HepG2 (cell line): ENCODE measurements around the gene PSME3IP1. TPM values are rescaled to one million over a fixed set of nuclear protein-coding genes. Genes with fewer than 3 reads are reported as not detected.

Source experiments
- CREB1 ChIP-seq, 2 experiments: fragments of 450-650 bp in 1 of 2; IDR thresholded peaks; 2 replicates each; pipeline ENCODE4 v1.6.1; 2016 to 2017; ENCODE audit warnings: control low read depth in 1 of 2, mild to moderate bottlenecking in 1 of 2, missing compliant biosample characterization in 1 of 2, missing genetic modification characterization in 1 of 2
- DNMT1 ChIP-seq: sonication (generic); formaldehyde crosslinking; IDR thresholded peaks from 2 replicates; pipeline ENCODE4 v1.5.1; 2020; ENCODE audit warnings: mild to moderate bottlenecking, missing genetic modification reagents
- EHMT2 ChIP-seq: fragments of 200-600 bp; sonication (generic); IDR thresholded peaks from 2 replicates; pipeline ENCODE4 v1.7.0; 2017; ENCODE audit warnings: antibody characterized with exemption, low read depth, low read length, borderline replicate concordance
- JARID2 ChIP-seq: sonication (generic); formaldehyde crosslinking; IDR thresholded peaks from 2 replicates; pipeline ENCODE4 v1.8.1; 2023; ENCODE audit warnings: missing genetic modification reagents, inconsistent platforms; ENCODE audit not compliant: insufficient replicate concordance
- MAFK ChIP-seq, 2 experiments: IDR thresholded peaks in 1 of 2; conservative IDR thresholded peaks in 1 of 2; 2 replicates each; pipeline ENCODE4 v1.6.1; 2011; ENCODE audit warnings: improper control_type of control experiment in 2 of 2, low read length in 2 of 2
- MBNL3 ChIP-seq: fragments of 250-450 bp; sonication (Bioruptor Pico); conservative IDR thresholded peaks from 2 replicates; pipeline ENCODE4 v1.8.0; 2022; ENCODE audit warnings: mild to moderate bottlenecking, inconsistent platforms
- NR1H2 ChIP-seq: sonication (generic); formaldehyde crosslinking; IDR thresholded peaks from 2 replicates; pipeline ENCODE4 v1.8.1; 2022; ENCODE audit warnings: low read depth, missing genetic modification reagents, borderline replicate concordance
- TARDBP ChIP-seq: sonication (generic); formaldehyde crosslinking; IDR thresholded peaks from 2 replicates; pipeline ENCODE4 v1.8.0; 2022; ENCODE audit warnings: mild to moderate bottlenecking, missing genetic modification reagents
- ZBTB20 ChIP-seq: sonication (generic); formaldehyde crosslinking; IDR thresholded peaks from 2 replicates; pipeline ENCODE4 v1.8.1; 2023; ENCODE audit warnings: missing genetic modification reagents, low read depth, mild to moderate bottlenecking, borderline replicate concordance
- ZFYVE20 ChIP-seq: sonication (generic); formaldehyde crosslinking; IDR thresholded peaks from 2 replicates; pipeline ENCODE4 v1.8.0; 2023; ENCODE audit warnings: low read depth, mild to moderate bottlenecking, moderate library complexity, missing genetic modification reagents, borderline replicate concordance
- ZNF17 ChIP-seq: sonication (generic); formaldehyde crosslinking; IDR thresholded peaks from 2 replicates; pipeline ENCODE4 v1.5.0; 2020; ENCODE audit warnings: mild to moderate bottlenecking, missing genetic modification reagents
- ZNF232 ChIP-seq: sonication (generic); formaldehyde crosslinking; IDR thresholded peaks from 2 replicates; pipeline ENCODE4 v1.4.0; 2020; ENCODE audit warnings: missing genetic modification reagents, borderline replicate concordance
- ZNF282 ChIP-seq: fragments of 450-650 bp; IDR thresholded peaks from 2 replicates; pipeline ENCODE4 v1.6.1; 2018; ENCODE audit not compliant: partially characterized antibody
- ZNF816 ChIP-seq: sonication (generic); formaldehyde crosslinking; IDR thresholded peaks from 2 replicates; pipeline ENCODE4 v1.8.0; 2022; ENCODE audit warnings: missing genetic modification reagents, mild to moderate bottlenecking, borderline replicate concordance
- polyA plus RNA-seq, 8 experiments: library from polyadenylated mRNA; depleted of rRNA in 3 of 8; stranded (reverse) in 7 of 8; unstranded in 1 of 8; fragments of >200 nt; fragmentation: Illumina TruSeq in 4 of 8; extraction: Trizol in 4 of 8; gene quantifications; 2 replicates each; pipeline versions ENCODE4 v1.2.1 to v1.2.3, GENCODE V29; 2011 to 2016; ENCODE audit warnings: low read depth in 4 of 8, missing spikeins in 1 of 8, mixed read lengths in 1 of 8; ENCODE audit not compliant: insufficient read depth in 1 of 8
- total RNA-seq, 5 experiments: library from RNA; depleted of rRNA; stranded (reverse); fragments of >200 nt; fragmentation: Illumina TruSeq; extraction: Trizol; gene quantifications; 2 replicates each; pipeline ENCODE4 v1.2.3, GENCODE V29; 2016; ENCODE audit warnings: low read depth in 1 of 5
- TF ChIP-seq, protein P1 (sequence below): sonication (generic); formaldehyde crosslinking; IDR thresholded peaks from 2 replicates; pipeline ENCODE4 v1.8.0; 2022; ENCODE audit warnings: missing genetic modification reagents, mild to moderate bottlenecking, borderline replicate concordance
- TF ChIP-seq, protein P2 (sequence below): sonication (generic); formaldehyde crosslinking; IDR thresholded peaks from 2 replicates; pipeline ENCODE4 v1.5.0; 2020; ENCODE audit warnings: mild to moderate bottlenecking, missing genetic modification reagents
- TF ChIP-seq, protein P3 (sequence below): sonication (generic); formaldehyde crosslinking; IDR thresholded peaks from 2 replicates; pipeline ENCODE4 v1.5.0; 2020; ENCODE audit warnings: missing genetic modification reagents
- TF ChIP-seq, protein P4 (sequence below): fragments of 450-650 bp; IDR thresholded peaks from 2 replicates; pipeline ENCODE4 v1.6.1; 2016
- TF ChIP-seq, protein P5 (sequence below): sonication (generic); formaldehyde crosslinking; IDR thresholded peaks from 2 replicates; pipeline ENCODE4 v1.5.0; 2020; ENCODE audit warnings: missing genetic modification reagents

PSME3IP1 gene
- total and polyA plus RNA-seq, 2 of the 13 experiments (the other 11 are each of a cell fraction or from before 2014, with no cell fraction given) = 90.8 to 99.8 TPM

DNA sequence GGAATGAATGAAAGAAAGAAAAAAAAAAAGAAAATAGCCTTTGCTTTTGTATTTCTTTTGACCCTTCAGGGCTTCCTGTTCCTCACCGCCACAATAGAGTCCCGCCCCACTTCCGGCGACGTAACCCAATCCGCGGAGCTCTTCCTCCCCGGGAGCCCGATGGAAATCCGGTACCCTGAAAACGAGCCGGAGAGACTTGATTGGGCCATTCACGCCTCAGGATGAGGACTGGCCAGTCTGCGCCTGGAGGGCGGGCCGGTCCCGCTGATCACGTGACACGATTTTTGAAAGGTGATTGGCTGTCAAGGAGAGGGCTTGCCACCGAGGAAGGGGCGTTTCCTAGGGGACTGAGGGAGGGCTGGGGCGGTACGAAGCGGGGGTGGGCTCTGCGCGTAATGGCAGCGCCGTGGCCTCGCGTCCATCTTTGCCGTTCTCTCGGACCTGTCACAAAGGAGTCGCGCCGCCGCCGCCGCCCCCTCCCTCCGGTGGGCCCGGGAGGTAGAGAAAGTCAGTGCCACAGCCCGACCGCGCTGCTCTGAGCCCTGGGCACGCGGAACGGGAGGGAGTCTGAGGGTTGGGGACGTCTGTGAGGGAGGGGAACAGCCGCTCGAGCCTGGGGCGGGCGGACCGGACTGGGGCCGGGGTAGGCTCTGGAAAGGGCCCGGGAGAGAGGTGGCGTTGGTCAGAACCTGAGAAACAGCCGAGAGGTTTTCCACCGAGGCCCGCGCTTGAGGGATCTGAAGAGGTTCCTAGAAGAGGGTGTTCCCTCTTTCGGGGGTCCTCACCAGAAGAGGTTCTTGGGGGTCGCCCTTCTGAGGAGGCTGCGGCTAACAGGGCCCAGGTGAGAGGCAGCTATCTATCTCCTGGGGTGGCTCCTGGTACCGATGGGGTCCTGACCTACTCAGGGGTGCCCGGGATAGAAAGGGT lies at the start of gene PSME3IP1, which contains the start of gene RSPRY1 (continued):
- TF ChIP-seq MAFK (conservative IDR thresholded peaks at IDR 0.05 in 1 of 2, IDR thresholded peaks at IDR 0.05 in 1 of 2; ENCODE audit: low read length in 2 of 2) = no peak
- peak; percentile 72; the same call in 1 of the 2 replicates for TF ChIP-seq ZBTB20 (CRISPR knock-in tag)
- TF ChIP-seq NR1H2 (CRISPR knock-in tag) = no peak
- TF ChIP-seq, protein P1, sequence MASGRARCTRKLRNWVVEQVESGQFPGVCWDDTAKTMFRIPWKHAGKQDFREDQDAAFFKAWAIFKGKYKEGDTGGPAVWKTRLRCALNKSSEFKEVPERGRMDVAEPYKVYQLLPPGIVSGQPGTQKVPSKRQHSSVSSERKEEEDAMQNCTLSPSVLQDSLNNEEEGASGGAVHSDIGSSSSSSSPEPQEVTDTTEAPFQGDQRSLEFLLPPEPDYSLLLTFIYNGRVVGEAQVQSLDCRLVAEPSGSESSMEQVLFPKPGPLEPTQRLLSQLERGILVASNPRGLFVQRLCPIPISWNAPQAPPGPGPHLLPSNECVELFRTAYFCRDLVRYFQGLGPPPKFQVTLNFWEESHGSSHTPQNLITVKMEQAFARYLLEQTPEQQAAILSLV (CRISPR knock-in tag) = peak; percentile 63; the same call in 1 of the 2 replicates
- TF ChIP-seq, protein P2, sequence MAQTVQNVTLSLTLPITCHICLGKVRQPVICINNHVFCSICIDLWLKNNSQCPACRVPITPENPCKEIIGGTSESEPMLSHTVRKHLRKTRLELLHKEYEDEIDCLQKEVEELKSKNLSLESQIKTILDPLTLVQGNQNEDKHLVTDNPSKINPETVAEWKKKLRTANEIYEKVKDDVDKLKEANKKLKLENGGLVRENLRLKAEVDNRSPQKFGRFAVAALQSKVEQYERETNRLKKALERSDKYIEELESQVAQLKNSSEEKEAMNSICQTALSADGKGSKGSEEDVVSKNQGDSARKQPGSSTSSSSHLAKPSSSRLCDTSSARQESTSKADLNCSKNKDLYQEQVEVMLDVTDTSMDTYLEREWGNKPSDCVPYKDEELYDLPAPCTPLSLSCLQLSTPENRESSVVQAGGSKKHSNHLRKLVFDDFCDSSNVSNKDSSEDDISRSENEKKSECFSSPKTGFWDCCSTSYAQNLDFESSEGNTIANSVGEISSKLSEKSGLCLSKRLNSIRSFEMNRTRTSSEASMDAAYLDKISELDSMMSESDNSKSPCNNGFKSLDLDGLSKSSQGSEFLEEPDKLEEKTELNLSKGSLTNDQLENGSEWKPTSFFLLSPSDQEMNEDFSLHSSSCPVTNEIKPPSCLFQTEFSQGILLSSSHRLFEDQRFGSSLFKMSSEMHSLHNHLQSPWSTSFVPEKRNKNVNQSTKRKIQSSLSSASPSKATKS = no peak
- 0 out of 2 replicates have a peak, but pooled peaks have one; percentile 37 for TF ChIP-seq DNMT1 (CRISPR knock-in tag)
- no peak for TF ChIP-seq EHMT2
- no peak for TF ChIP-seq ZNF282
- no peak for TF ChIP-seq ZNF17 (CRISPR knock-in tag)
- peak; percentile 80 for TF ChIP-seq CREB1 (IDR thresholded peaks at IDR 0.05)
- TF ChIP-seq CREB1 (CRISPR knock-in tag; IDR thresholded peaks at IDR 0.05) = peak; percentile 96
- TF ChIP-seq JARID2 (CRISPR knock-in tag) = no peak
- TF ChIP-seq ZNF232 = 0 out of 2 replicates have a peak, but pooled peaks have one; percentile 10
- TF ChIP-seq ZFYVE20 (CRISPR knock-in tag) = no peak
- TF ChIP-seq, protein P3, sequence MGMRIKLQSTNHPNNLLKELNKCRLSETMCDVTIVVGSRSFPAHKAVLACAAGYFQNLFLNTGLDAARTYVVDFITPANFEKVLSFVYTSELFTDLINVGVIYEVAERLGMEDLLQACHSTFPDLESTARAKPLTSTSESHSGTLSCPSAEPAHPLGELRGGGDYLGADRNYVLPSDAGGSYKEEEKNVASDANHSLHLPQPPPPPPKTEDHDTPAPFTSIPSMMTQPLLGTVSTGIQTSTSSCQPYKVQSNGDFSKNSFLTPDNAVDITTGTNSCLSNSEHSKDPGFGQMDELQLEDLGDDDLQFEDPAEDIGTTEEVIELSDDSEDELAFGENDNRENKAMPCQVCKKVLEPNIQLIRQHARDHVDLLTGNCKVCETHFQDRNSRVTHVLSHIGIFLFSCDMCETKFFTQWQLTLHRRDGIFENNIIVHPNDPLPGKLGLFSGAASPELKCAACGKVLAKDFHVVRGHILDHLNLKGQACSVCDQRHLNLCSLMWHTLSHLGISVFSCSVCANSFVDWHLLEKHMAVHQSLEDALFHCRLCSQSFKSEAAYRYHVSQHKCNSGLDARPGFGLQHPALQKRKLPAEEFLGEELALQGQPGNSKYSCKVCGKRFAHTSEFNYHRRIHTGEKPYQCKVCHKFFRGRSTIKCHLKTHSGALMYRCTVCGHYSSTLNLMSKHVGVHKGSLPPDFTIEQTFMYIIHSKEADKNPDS (CRISPR knock-in tag) = 0 out of 2 replicates have a peak, but pooled peaks have one; percentile 49
- no peak for TF ChIP-seq MBNL3 (CRISPR knock-in tag)
- TF ChIP-seq, protein P4, sequence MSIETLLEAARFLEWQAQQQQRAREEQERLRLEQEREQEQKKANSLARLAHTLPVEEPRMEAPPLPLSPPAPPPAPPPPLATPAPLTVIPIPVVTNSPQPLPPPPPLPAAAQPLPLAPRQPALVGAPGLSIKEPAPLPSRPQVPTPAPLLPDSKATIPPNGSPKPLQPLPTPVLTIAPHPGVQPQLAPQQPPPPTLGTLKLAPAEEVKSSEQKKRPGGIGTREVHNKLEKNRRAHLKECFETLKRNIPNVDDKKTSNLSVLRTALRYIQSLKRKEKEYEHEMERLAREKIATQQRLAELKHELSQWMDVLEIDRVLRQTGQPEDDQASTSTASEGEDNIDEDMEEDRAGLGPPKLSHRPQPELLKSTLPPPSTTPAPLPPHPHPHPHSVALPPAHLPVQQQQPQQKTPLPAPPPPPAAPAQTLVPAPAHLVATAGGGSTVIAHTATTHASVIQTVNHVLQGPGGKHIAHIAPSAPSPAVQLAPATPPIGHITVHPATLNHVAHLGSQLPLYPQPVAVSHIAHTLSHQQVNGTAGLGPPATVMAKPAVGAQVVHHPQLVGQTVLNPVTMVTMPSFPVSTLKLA = peak; percentile 66
- no peak; the same call in 1 of the 2 replicates for TF ChIP-seq ZNF816 (CRISPR knock-in tag)
- TF ChIP-seq TARDBP = no peak
- TF ChIP-seq, protein P5, sequence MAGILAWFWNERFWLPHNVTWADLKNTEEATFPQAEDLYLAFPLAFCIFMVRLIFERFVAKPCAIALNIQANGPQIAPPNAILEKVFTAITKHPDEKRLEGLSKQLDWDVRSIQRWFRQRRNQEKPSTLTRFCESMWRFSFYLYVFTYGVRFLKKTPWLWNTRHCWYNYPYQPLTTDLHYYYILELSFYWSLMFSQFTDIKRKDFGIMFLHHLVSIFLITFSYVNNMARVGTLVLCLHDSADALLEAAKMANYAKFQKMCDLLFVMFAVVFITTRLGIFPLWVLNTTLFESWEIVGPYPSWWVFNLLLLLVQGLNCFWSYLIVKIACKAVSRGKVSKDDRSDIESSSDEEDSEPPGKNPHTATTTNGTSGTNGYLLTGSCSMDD (CRISPR knock-in tag) = no peak
